Measurements from ENCODE around the gene ADAM33.

The ADAM33 gene

GRCh38 chr20:3681931-3682781 is at the start of gene ADAM33:
ADAM33 (minus strand) TSS chr20:3682010; CDS start chr20:3682004, 6 bp downstream.
- Histone ChIP-seq H3K27me3 (ENCODE audit: control insufficient read depth, insufficient read depth, low read length) (peaks cover 34% of the 10 kb centered on the region), H3K4me1 (ENCODE audit: control insufficient read depth, insufficient read depth, low read length) (peaks cover 14% of the 10 kb centered on the region), H3K9me3 (ENCODE audit: control insufficient read depth, insufficient read depth, low read length) (no peaks in the 10 kb centered on the region), H3K36me3 (ENCODE audit: control insufficient read depth, insufficient read depth, low read length) (no peaks in the 10 kb centered on the region), H3K4me3 (ENCODE audit: low read depth, low read length) (peak within 1 kb of the TSS; percentile 64), H3K9ac (ENCODE audit: low read depth, low read length) (no peak within 1 kb of the TSS)

- H3K4me3 ChIP-seq (ENCODE audit: low read depth, low read length): no peak overlapping the region
- peaks cover 2% of the 10 kb centered on the region for H3K4me1 ChIP-seq (ENCODE audit: control insufficient read depth, insufficient read depth, low read length)
- no peaks in the 10 kb centered on the region for H3K36me3 ChIP-seq (ENCODE audit: control insufficient read depth, insufficient read depth, low read length)
- no peaks in the 10 kb centered on the region for H3K9me3 ChIP-seq (ENCODE audit: control insufficient read depth, insufficient read depth, low read length)
- H3K9ac ChIP-seq (ENCODE audit: low read depth, low read length): no peak overlapping the region
- peaks cover 46% of the 10 kb centered on the region for H3K27me3 ChIP-seq (ENCODE audit: control insufficient read depth, insufficient read depth, low read length)
These were observed 49.2 kb upstream of the ADAM33 start for GRCh38 chr20:3730803-3731672.

- no peak overlapping the region for H3K9ac ChIP-seq (ENCODE audit: low read depth, low read length)
- H3K27me3 ChIP-seq (ENCODE audit: control insufficient read depth, insufficient read depth, low read length): peaks cover 45% of the 10 kb centered on the region
- H3K4me1 ChIP-seq (ENCODE audit: control insufficient read depth, insufficient read depth, low read length): peaks cover 2% of the 10 kb centered on the region
- H3K9me3 ChIP-seq (ENCODE audit: control insufficient read depth, insufficient read depth, low read length): no peaks in the 10 kb centered on the region
- H3K36me3 ChIP-seq (ENCODE audit: control insufficient read depth, insufficient read depth, low read length): no peaks in the 10 kb centered on the region
- no peak overlapping the region for H3K4me3 ChIP-seq (ENCODE audit: low read depth, low read length)
These were observed 48.2 kb upstream of the ADAM33 start for GRCh38 chr20:3729811-3730540.

- no peak overlapping the region for H3K4me3 ChIP-seq (ENCODE audit: low read depth, low read length)
These were observed 47.6 kb upstream of the ADAM33 start for GRCh38 chr20:3729378-3729777.

GRCh38 chr20:3728876-3729275 is 47.1 kb upstream of the ADAM33 start:
- Histone ChIP-seq H3K27me3 (ENCODE audit: control insufficient read depth, insufficient read depth, low read length) (peaks cover 44% of the 10 kb centered on the region), H3K9me3 (ENCODE audit: control insufficient read depth, insufficient read depth, low read length) (no peaks in the 10 kb centered on the region), H3K4me1 (ENCODE audit: control insufficient read depth, insufficient read depth, low read length) (peaks cover 2% of the 10 kb centered on the region), H3K4me3 (ENCODE audit: low read depth, low read length) (no peak overlapping the region), H3K36me3 (ENCODE audit: control insufficient read depth, insufficient read depth, low read length) (no peaks in the 10 kb centered on the region), H3K9ac (ENCODE audit: low read depth, low read length) (no peak overlapping the region)

More at GRCh38 chr20:3729378-3729777, 47.6 kb upstream of the ADAM33 start:
- H3K4me1 ChIP-seq (ENCODE audit: control insufficient read depth, insufficient read depth, low read length): peaks cover 2% of the 10 kb centered on the region
- H3K9ac ChIP-seq (ENCODE audit: low read depth, low read length): no peak overlapping the region
- H3K27me3 ChIP-seq (ENCODE audit: control insufficient read depth, insufficient read depth, low read length): peaks cover 45% of the 10 kb centered on the region
- H3K36me3 ChIP-seq (ENCODE audit: control insufficient read depth, insufficient read depth, low read length): no peaks in the 10 kb centered on the region
- H3K9me3 ChIP-seq (ENCODE audit: control insufficient read depth, insufficient read depth, low read length): no peaks in the 10 kb centered on the region

GRCh38 chr20:3728354-3728753 is 46.5 kb upstream of the ADAM33 start:
- H3K4me1 ChIP-seq (ENCODE audit: control insufficient read depth, insufficient read depth, low read length): no peaks in the 10 kb centered on the region
- H3K36me3 ChIP-seq (ENCODE audit: control insufficient read depth, insufficient read depth, low read length): no peaks in the 10 kb centered on the region
- no peaks in the 10 kb centered on the region for H3K9me3 ChIP-seq (ENCODE audit: control insufficient read depth, insufficient read depth, low read length)
- no peak overlapping the region for H3K4me3 ChIP-seq (ENCODE audit: low read depth, low read length)
- peaks cover 39% of the 10 kb centered on the region for H3K27me3 ChIP-seq (ENCODE audit: control insufficient read depth, insufficient read depth, low read length)
- no peak overlapping the region for H3K9ac ChIP-seq (ENCODE audit: low read depth, low read length)

GRCh38 chr20:3727401-3728021 is 45.7 kb upstream of the ADAM33 start:
- Histone ChIP-seq H3K9ac (ENCODE audit: low read depth, low read length) (no peak overlapping the region), H3K27me3 (ENCODE audit: control insufficient read depth, insufficient read depth, low read length) (peaks cover 32% of the 10 kb centered on the region), H3K4me1 (ENCODE audit: control insufficient read depth, insufficient read depth, low read length) (no peaks in the 10 kb centered on the region), H3K9me3 (ENCODE audit: control insufficient read depth, insufficient read depth, low read length) (no peaks in the 10 kb centered on the region), H3K36me3 (ENCODE audit: control insufficient read depth, insufficient read depth, low read length) (no peaks in the 10 kb centered on the region), H3K4me3 (ENCODE audit: low read depth, low read length) (no peak overlapping the region)

GRCh38 chr20:3724356-3724755 is 42.5 kb upstream of the ADAM33 start:
- no peak overlapping the region for H3K9ac ChIP-seq (ENCODE audit: low read depth, low read length)
- H3K4me1 ChIP-seq (ENCODE audit: control insufficient read depth, insufficient read depth, low read length): no peaks in the 10 kb centered on the region
- peaks cover 19% of the 10 kb centered on the region for H3K27me3 ChIP-seq (ENCODE audit: control insufficient read depth, insufficient read depth, low read length)
- no peak overlapping the region for H3K4me3 ChIP-seq (ENCODE audit: low read depth, low read length)
- H3K36me3 ChIP-seq (ENCODE audit: control insufficient read depth, insufficient read depth, low read length): no peaks in the 10 kb centered on the region
- H3K9me3 ChIP-seq (ENCODE audit: control insufficient read depth, insufficient read depth, low read length): no peaks in the 10 kb centered on the region

GRCh38 chr20:3723284-3723683 is 41.5 kb upstream of the ADAM33 start:
- peaks cover 15% of the 10 kb centered on the region for H3K27me3 ChIP-seq (ENCODE audit: control insufficient read depth, insufficient read depth, low read length)
- no peaks in the 10 kb centered on the region for H3K4me1 ChIP-seq (ENCODE audit: control insufficient read depth, insufficient read depth, low read length)
- no peak overlapping the region for H3K4me3 ChIP-seq (ENCODE audit: low read depth, low read length)
- H3K36me3 ChIP-seq (ENCODE audit: control insufficient read depth, insufficient read depth, low read length): no peaks in the 10 kb centered on the region
- H3K9ac ChIP-seq (ENCODE audit: low read depth, low read length): no peak overlapping the region
- no peaks in the 10 kb centered on the region for H3K9me3 ChIP-seq (ENCODE audit: control insufficient read depth, insufficient read depth, low read length)

GRCh38 chr20:3721912-3722311 is 40.1 kb upstream of the ADAM33 start:
- Histone ChIP-seq H3K9ac (ENCODE audit: low read depth, low read length) (no peak overlapping the region), H3K4me3 (ENCODE audit: low read depth, low read length) (no peak overlapping the region), H3K4me1 (ENCODE audit: control insufficient read depth, insufficient read depth, low read length) (no peaks in the 10 kb centered on the region), H3K9me3 (ENCODE audit: control insufficient read depth, insufficient read depth, low read length) (no peaks in the 10 kb centered on the region), H3K27me3 (ENCODE audit: control insufficient read depth, insufficient read depth, low read length) (peaks cover 1% of the 10 kb centered on the region), H3K36me3 (ENCODE audit: control insufficient read depth, insufficient read depth, low read length) (no peaks in the 10 kb centered on the region)

- Histone ChIP-seq H3K9ac (ENCODE audit: low read depth, low read length) (no peak overlapping the region), H3K27me3 (ENCODE audit: control insufficient read depth, insufficient read depth, low read length) (no peaks in the 10 kb centered on the region), H3K36me3 (ENCODE audit: control insufficient read depth, insufficient read depth, low read length) (no peaks in the 10 kb centered on the region)
These were observed 38.8 kb upstream of the ADAM33 start for GRCh38 chr20:3720626-3721025.

More at GRCh38 chr20:3720626-3721025, 38.8 kb upstream of the ADAM33 start:
- Histone ChIP-seq H3K4me1 (ENCODE audit: control insufficient read depth, insufficient read depth, low read length) (no peaks in the 10 kb centered on the region), H3K9me3 (ENCODE audit: control insufficient read depth, insufficient read depth, low read length) (no peaks in the 10 kb centered on the region), H3K4me3 (ENCODE audit: low read depth, low read length) (no peak overlapping the region)

Measured in iPS-15b (cell line).